Tibial artery (tissue), 4 donors: ENCODE data around the gene OLIG3.

ENCODE experiments used
- DNase-seq, 2 donors: peaks; one replicate each; pipeline ENCODE4 v3.0.0-alpha.2; 2019
- H3K27ac ChIP-seq, 2 donors: fragments of 200-600 bp; sonication (generic) in 1 of 2; 1 replicate in 1 of 2; 2 replicates in 1 of 2; pipeline ENCODE4 v1.5.1; 2018 to 2019; ENCODE audit warnings: mild to moderate bottlenecking in 1 of 2
- H3K27me3 ChIP-seq, 2 donors: fragments of 200-600 bp; sonication (generic) in 1 of 2; one replicate each; pipeline versions ENCODE4 v1.5.1 to v1.6.0; 2016 to 2019
- H3K36me3 ChIP-seq, 3 donors: fragments of 200-600 bp; sonication (generic) in 2 of 3; one replicate each; pipeline ENCODE4 v1.5.1; 2016 to 2019; ENCODE audit warnings: mild to moderate bottlenecking in 2 of 3
- H3K4me1 ChIP-seq, 4 donors: fragments of 200-600 bp; sonication (generic) in 2 of 4; 1 replicate in 3 of 4; 2 replicates in 1 of 4; pipeline ENCODE4 v1.5.1; 2016 to 2019
- H3K4me3 ChIP-seq, 2 donors: fragments of 200-600 bp; sonication (generic) in 1 of 2; 1 replicate in 1 of 2; 2 replicates in 1 of 2; pipeline ENCODE4 v1.5.1; 2018 to 2019; ENCODE audit warnings: mild to moderate bottlenecking in 2 of 2
- H3K9me3 ChIP-seq, 3 donors: fragments of 200-600 bp; sonication (generic) in 1 of 3; one replicate each; pipeline ENCODE4 v1.5.1; 2016 to 2019
- CTCF ChIP-seq, 2 experiments: fragments of 200-600 bp in 1 of 2; fragments of 450-650 bp in 1 of 2; IDR thresholded peaks; one replicate each; pipeline ENCODE4 v1.5.1; 2017 to 2019; ENCODE audit warnings: antibody characterized with exemption in 2 of 2, mild to moderate bottlenecking in 1 of 2, moderate library complexity in 1 of 2
- intact Hi-C: fragments of 100-400 bp; cut with DNase I; formaldehyde crosslinking; loops from one replicate; pipeline ENCODE4 v1.15.0; 2023; ENCODE audit warnings: low total_unique reads

OLIG3 gene

GRCh38 chr6:137494988-137495702, 951 bp upstream of the OLIG3 start:
- TF ChIP-seq CTCF (IDR thresholded peaks at IDR 0.05), result no peak
- Histone ChIP-seq H3K36me3 (no peaks in the 10 kb centered on the region), H3K4me1 (peaks cover 0 to 51% (median 37%) of the 10 kb centered on the region in 4 donors), H3K27me3 (peaks cover 0 to 95% of the 10 kb centered on the region in 2 donors), H3K9me3 (no peaks in the 10 kb centered on the region), H3K27ac (no peak overlapping the region), H3K4me3 (no peak overlapping the region)
- DNase-seq, result no peak
- intact Hi-C loops, result no loop called here

- peaks cover 0 to 99% of the 10 kb centered on the region in 2 donors for H3K27me3 ChIP-seq
- H3K9me3 ChIP-seq, result no peaks in the 10 kb centered on the region
- H3K4me1 ChIP-seq, result peaks cover 0 to 61% (median 41%) of the 10 kb centered on the region in 4 donors
- intact Hi-C loops, result no loop called here
- H3K36me3 ChIP-seq, result no peaks in the 10 kb centered on the region
- DNase-seq, result no peak
- H3K4me3 ChIP-seq, result peak overlapping the region in 1 of 2 donors; percentile 27
- TF ChIP-seq CTCF (IDR thresholded peaks at IDR 0.05), result no peak
- H3K27ac ChIP-seq, result no peak overlapping the region
Measured at GRCh38 chr6:137493218-137494038, 766 bp downstream of the OLIG3 start.

- no peak for TF ChIP-seq CTCF (IDR thresholded peaks at IDR 0.05)
- H3K4me1 ChIP-seq, result peaks cover 0 to 60% (median 37%) of the 10 kb centered on the region in 4 donors
- DNase-seq, result no peak
Measured at GRCh38 chr6:137492289-137493217, 1.6 kb downstream of the OLIG3 start.

GRCh38 chr6:137491478-137491877, 2.7 kb downstream of the OLIG3 start:
- Histone ChIP-seq H3K4me3 (no peak overlapping the region), H3K4me1 (peaks cover 0 to 49% (median 28%) of the 10 kb centered on the region in 4 donors), H3K27ac (no peak overlapping the region), H3K36me3 (no peaks in the 10 kb centered on the region), H3K9me3 (no peaks in the 10 kb centered on the region), H3K27me3 (peaks cover 0 to 93% of the 10 kb centered on the region in 2 donors)
- intact Hi-C loops, result no loop called here
- TF ChIP-seq CTCF (IDR thresholded peaks at IDR 0.05), result no peak
- DNase-seq, result no peak

More at GRCh38 chr6:137492289-137493217, 1.6 kb downstream of the OLIG3 start:
- intact Hi-C loops, result no loop called here
- Histone ChIP-seq H3K36me3 (no peaks in the 10 kb centered on the region), H3K27ac (no peak overlapping the region), H3K27me3 (peaks cover 0 to 99% of the 10 kb centered on the region in 2 donors), H3K4me3 (peak overlapping the region in 1 of 2 donors; percentile 27), H3K9me3 (no peaks in the 10 kb centered on the region)

GRCh38 chr6:137490961-137491360, 3.2 kb downstream of the OLIG3 start:
- Histone ChIP-seq H3K27me3 (peaks cover 0 to 88% of the 10 kb centered on the region in 2 donors), H3K4me1 (peaks cover 0 to 45% (median 27%) of the 10 kb centered on the region in 4 donors), H3K27ac (no peak overlapping the region), H3K9me3 (no peaks in the 10 kb centered on the region), H3K4me3 (no peak overlapping the region), H3K36me3 (no peaks in the 10 kb centered on the region)
- no peak for DNase-seq
- intact Hi-C loops, result no loop called here
- TF ChIP-seq CTCF (IDR thresholded peaks at IDR 0.05), result no peak
